PC-9 (cell line): ENCODE measurements around the gene ACSL1. TPM values are rescaled to one million over a fixed set of nuclear protein-coding genes. Genes with fewer than 3 reads are reported as not detected.

ENCODE experiments used
- BruUV-seq: library from RNA; stranded (reverse); fragments of 400-500 nt; replicated peaks from 2 replicates; lab custom pipeline; 2021; lab: Mats Ljungman, UMichigan
- CTCF ChIA-PET: fragments of 300-600 bp; sonication (Branson Sonifier 250); formaldehyde crosslinking; loops from one replicate; lab custom pipeline; 2022; ENCODE audit warnings: antibody characterized with exemption; lab: Charles Lee
- POLR2A ChIA-PET: fragments of 300-600 bp; sonication (Branson Sonifier 250); formaldehyde crosslinking; loops from one replicate; lab custom pipeline; 2022; ENCODE audit warnings: antibody characterized with exemption; ENCODE audit not compliant: unreplicated experiment; lab: Charles Lee
- DNase-seq, 2 experiments: peaks; one replicate each; pipeline versions ENCODE4 v3.0.0 to v3.0.0-alpha.2; 2015 to 2022; ENCODE audit warnings: mixed read lengths in 1 of 2
- H2AFZ ChIP-seq: fragments of 200-600 bp; sonication (generic); 2 replicates; pipeline ENCODE4 v1.8.1; 2017; ENCODE audit warnings: antibody characterized with exemption
- H3F3A ChIP-seq: fragments of 200-600 bp; sonication (generic); 2 replicates; pipeline ENCODE4 v1.8.1; 2017; ENCODE audit warnings: antibody characterized with exemption, mild to moderate bottlenecking, low read depth; ENCODE audit not compliant: insufficient read depth
- H3K27ac ChIP-seq: fragments of 200-600 bp; sonication (generic); 2 replicates; pipeline ENCODE4 v1.6.1; 2016; ENCODE audit warnings: mixed run types
- H3K27me3 ChIP-seq: fragments of 200-600 bp; sonication (generic); 2 replicates; pipeline ENCODE4 v1.6.1; 2016; ENCODE audit warnings: low read depth, mixed run types; ENCODE audit not compliant: insufficient read depth
- H3K36me3 ChIP-seq: fragments of 200-600 bp; sonication (generic); 2 replicates; pipeline ENCODE4 v1.6.1; 2016; ENCODE audit warnings: low read depth, mixed run types
- H3K4me1 ChIP-seq: fragments of 200-600 bp; sonication (generic); replicated peaks from 2 replicates; pipeline ENCODE4 v1.6.1; 2016; ENCODE audit warnings: mixed run types; ENCODE audit not compliant: insufficient read depth
- H3K4me2 ChIP-seq: fragments of 200-600 bp; sonication (generic); 2 replicates; pipeline ENCODE4 v1.6.1; 2017; ENCODE audit warnings: mixed run types
- H3K4me3 ChIP-seq: fragments of 200-600 bp; sonication (generic); 2 replicates; pipeline ENCODE4 v1.6.1; 2016; ENCODE audit warnings: mixed run types
- H3K79me2 ChIP-seq: fragments of 200-600 bp; sonication (generic); 2 replicates; pipeline ENCODE4 v1.6.1; 2017; ENCODE audit warnings: low read depth, mixed run types
- H3K9me2 ChIP-seq: fragments of 200-600 bp; sonication (generic); 2 replicates; pipeline ENCODE4 v1.8.1; 2017; ENCODE audit warnings: mild to moderate bottlenecking; ENCODE audit not compliant: insufficient read depth
- H3K9me3 ChIP-seq: fragments of 200-600 bp; sonication (generic); 2 replicates; pipeline ENCODE4 v1.8.1; 2016; ENCODE audit warnings: low read depth; ENCODE audit not compliant: insufficient read depth
- H4K20me1 ChIP-seq: fragments of 200-600 bp; sonication (generic); 2 replicates; pipeline ENCODE4 v1.8.1; 2017; ENCODE audit not compliant: insufficient read depth
- EZH2 ChIP-seq: fragments of 200-600 bp; sonication (generic); IDR thresholded peaks from 2 replicates; pipeline ENCODE4 v1.8.0; 2017; ENCODE audit warnings: antibody characterized with exemption, low read depth
- intact Hi-C: fragments of 100-400 bp; cut with micrococcal nuclease; formaldehyde crosslinking; loops from one replicate; pipeline ENCODE4 v1.10.0; 2022; ENCODE audit not compliant: unreplicated experiment
- total RNA-seq: library from RNA; stranded (reverse); gene quantifications from 2 replicates; pipeline ENCODE4 v1.2.3, GENCODE V29; 2021
- TF ChIP-seq, protein P1 (sequence below): fragments of 200-600 bp; sonication (generic); conservative IDR thresholded peaks from 2 replicates; pipeline ENCODE4 v1.6.1; 2017; ENCODE audit warnings: mixed run types, antibody characterized with exemption, mild to moderate bottlenecking, moderate library complexity

ACSL1 gene
- total RNA-seq, 1 experiment from 2014 or later: 96.6 TPM

DNA sequence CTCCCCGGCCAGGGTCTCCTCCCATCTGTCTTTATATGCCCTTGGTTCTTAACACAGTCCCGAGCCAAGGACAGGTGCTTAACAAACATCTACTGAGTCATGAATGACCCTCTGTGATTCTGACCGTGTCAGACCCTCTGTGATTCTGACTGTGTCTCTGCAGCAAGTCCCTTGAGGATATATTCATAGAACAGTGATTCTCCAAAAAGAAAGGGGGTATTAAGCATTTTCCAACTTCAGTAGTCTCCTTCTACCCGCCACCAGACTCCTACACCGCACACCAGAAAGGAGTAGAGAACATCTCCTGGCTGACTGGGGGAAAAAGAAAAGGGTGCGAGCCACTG lies 13.6 kb downstream of the ACSL1 start:
- BruUV-seq: no TSS peak
- TF ChIP-seq, protein P1, sequence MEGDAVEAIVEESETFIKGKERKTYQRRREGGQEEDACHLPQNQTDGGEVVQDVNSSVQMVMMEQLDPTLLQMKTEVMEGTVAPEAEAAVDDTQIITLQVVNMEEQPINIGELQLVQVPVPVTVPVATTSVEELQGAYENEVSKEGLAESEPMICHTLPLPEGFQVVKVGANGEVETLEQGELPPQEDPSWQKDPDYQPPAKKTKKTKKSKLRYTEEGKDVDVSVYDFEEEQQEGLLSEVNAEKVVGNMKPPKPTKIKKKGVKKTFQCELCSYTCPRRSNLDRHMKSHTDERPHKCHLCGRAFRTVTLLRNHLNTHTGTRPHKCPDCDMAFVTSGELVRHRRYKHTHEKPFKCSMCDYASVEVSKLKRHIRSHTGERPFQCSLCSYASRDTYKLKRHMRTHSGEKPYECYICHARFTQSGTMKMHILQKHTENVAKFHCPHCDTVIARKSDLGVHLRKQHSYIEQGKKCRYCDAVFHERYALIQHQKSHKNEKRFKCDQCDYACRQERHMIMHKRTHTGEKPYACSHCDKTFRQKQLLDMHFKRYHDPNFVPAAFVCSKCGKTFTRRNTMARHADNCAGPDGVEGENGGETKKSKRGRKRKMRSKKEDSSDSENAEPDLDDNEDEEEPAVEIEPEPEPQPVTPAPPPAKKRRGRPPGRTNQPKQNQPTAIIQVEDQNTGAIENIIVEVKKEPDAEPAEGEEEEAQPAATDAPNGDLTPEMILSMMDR: no peak
- TF ChIP-seq EZH2: no peak
- H3K27ac ChIP-seq: peak overlapping the region; percentile 85; the same call in 1 of the 2 replicates
- CTCF ChIA-PET: no interaction called here
- no peaks in the 10 kb centered on the region for H3K9me3 ChIP-seq
- H3K9me2 ChIP-seq: no peaks in the 10 kb centered on the region
- no peaks in the 10 kb centered on the region for H3K27me3 ChIP-seq
- intact Hi-C loops: loop anchor here (10.0 kb wide), 1 partner anchor 547 kb away; no protein-coding TSS in a partner anchor
- H3K36me3 ChIP-seq: no peaks in the 10 kb centered on the region
- POLR2A ChIA-PET: no interaction called here
- H3F3A ChIP-seq: peaks cover 43% of the 10 kb centered on the region
- H3K4me1 ChIP-seq: peaks cover 76% of the 10 kb centered on the region
- peak overlapping the region; percentile 38; the same call in 1 of the 2 replicates for H3K4me3 ChIP-seq
- H3K79me2 ChIP-seq: peaks cover 48% of the 10 kb centered on the region
- no peaks in the 10 kb centered on the region for H4K20me1 ChIP-seq
- DNase-seq: no peak
- peak overlapping the region; percentile 78 for H3K4me2 ChIP-seq
- H2AFZ ChIP-seq: no peak overlapping the region

DNA sequence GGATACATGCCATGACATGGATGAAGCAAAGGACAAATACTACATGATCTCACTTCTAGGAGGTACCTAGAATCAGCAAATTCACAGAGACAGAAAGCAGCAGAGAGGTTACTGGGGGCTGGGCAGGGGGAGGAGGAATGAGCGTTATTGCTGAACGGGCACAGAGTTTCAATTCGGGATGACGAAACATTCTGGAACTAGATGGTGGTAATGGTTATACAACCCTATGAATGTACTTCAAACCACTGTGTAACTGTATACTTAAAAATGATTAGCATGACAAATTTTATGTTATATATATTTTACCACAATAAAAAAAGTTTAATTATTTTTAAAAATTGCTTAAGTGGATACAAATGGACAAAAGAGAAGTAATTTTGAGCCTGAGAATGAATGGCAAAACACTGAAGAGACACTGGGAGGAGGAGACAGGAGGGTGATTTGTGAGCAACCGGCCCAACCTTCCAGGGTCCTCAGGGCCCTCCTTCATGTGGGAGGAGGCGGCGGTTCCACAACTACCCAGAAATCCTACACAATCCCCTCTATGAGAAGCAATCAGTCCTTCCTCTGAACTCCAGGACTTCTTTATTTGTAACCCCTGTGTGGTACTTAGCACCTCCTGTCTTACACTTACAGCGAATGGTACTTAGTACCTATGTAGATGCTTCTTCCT lies 14.1 kb downstream of the ACSL1 start:
- Histone ChIP-seq H3K27me3 (no peaks in the 10 kb centered on the region), H3K4me3 (no peak overlapping the region; the same call in 1 of the 2 replicates), H3K36me3 (no peaks in the 10 kb centered on the region), H3F3A (peaks cover 43% of the 10 kb centered on the region), H3K9me3 (no peaks in the 10 kb centered on the region), H3K4me2 (peak overlapping the region; percentile 78), H3K27ac (no peak overlapping the region), H4K20me1 (no peaks in the 10 kb centered on the region), H2AFZ (no peak overlapping the region), H3K9me2 (no peaks in the 10 kb centered on the region), H3K4me1 (peaks cover 74% of the 10 kb centered on the region), H3K79me2 (peaks cover 47% of the 10 kb centered on the region)
- POLR2A ChIA-PET: no interaction called here
- TF ChIP-seq EZH2: no peak
- TF ChIP-seq, protein P1: no peak
- intact Hi-C loops: loop anchor here (10.0 kb wide), 1 partner anchor 547 kb away; no protein-coding TSS in a partner anchor
- DNase-seq: no peak
- BruUV-seq: no TSS peak
- CTCF ChIA-PET: no interaction called here

DNA sequence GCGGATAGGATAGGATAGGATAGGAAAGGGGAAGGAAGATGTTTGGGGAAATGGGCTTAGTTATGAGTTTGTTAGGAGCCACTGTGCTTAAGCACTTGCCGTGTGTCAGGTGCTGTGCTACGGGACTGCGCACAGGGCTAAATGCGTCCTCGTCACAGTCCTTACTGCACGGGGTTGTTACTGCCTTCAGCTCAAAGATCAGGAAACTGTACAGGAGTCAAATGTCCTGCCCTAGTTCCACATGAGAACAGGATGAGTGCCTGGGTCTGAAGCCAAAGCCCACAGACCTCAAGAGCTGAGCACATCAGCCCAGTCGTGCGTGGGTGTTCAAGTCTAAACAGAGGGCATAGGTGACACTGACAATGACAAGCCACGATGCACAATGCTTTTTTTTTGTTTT lies 15.0 kb downstream of the ACSL1 start:
- Histone ChIP-seq H3K36me3 (no peaks in the 10 kb centered on the region), H3K27me3 (no peaks in the 10 kb centered on the region), H3K27ac (no peak overlapping the region), H3K9me2 (no peaks in the 10 kb centered on the region), H3K4me1 (peaks cover 74% of the 10 kb centered on the region), H3K9me3 (no peaks in the 10 kb centered on the region), H3K4me2 (no peak overlapping the region), H4K20me1 (no peaks in the 10 kb centered on the region), H3K79me2 (peaks cover 40% of the 10 kb centered on the region), H3F3A (peaks cover 43% of the 10 kb centered on the region), H3K4me3 (no peak overlapping the region), H2AFZ (no peak overlapping the region)
- ChIA-PET POLR2A (no interaction called here), CTCF (no interaction called here)
- no TSS peak for BruUV-seq
- intact Hi-C loops: loop anchor here (10.0 kb wide), 1 partner anchor 546 kb away; no protein-coding TSS in a partner anchor
- DNase-seq: no peak
- TF ChIP-seq, protein P1: no peak
- no peak for TF ChIP-seq EZH2
